ENCODE measurements around the gene CASKIN2. TPM values are rescaled to one million over a fixed set of nuclear protein-coding genes. Genes with fewer than 3 reads are reported as not detected.

The CASKIN2 gene
- total RNA-seq, 1 experiment from 2014 or later, result 19.2 TPM

DNA sequence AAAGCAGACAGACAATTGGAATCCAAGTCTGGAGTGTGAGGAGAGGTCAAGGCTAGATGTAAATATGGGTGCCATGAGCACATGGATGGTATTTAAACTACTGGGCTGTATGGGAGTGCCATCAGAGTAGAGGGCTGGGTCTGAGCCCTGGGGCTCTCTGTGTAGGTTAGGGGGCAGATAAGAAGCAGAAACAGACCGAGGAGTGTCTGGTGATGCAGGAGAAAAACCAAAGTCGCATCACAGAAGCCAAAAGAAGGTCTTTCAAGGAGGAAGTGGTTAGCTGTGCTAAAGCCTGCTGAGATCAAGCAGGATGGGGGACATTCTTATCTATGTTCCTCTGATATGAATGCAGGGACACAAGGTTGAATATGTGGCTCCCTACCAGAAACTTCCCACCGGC, 2.9 kb upstream of the CASKIN2 start:
- Mint-ChIP-seq H3K36me3 (ENCODE audit: insufficient read depth, unreplicated experiment) (peaks cover 59% of the 10 kb centered on the region), H3K9me3 (ENCODE audit: unreplicated experiment) (no peaks in the 10 kb centered on the region), H3K27ac (ENCODE audit: low read depth, unreplicated experiment) (no peak overlapping the region), H3K4me3 (ENCODE audit: unreplicated experiment) (peak overlapping the region; percentile 81), H3K27me3 (ENCODE audit: insufficient read depth, unreplicated experiment) (no peaks in the 10 kb centered on the region), H3K4me1 (ENCODE audit: insufficient read depth, unreplicated experiment) (peaks cover 11% of the 10 kb centered on the region)
- no TSS peak for BruUV-seq (replicated peaks)
- TF ChIP-seq, protein P1, sequence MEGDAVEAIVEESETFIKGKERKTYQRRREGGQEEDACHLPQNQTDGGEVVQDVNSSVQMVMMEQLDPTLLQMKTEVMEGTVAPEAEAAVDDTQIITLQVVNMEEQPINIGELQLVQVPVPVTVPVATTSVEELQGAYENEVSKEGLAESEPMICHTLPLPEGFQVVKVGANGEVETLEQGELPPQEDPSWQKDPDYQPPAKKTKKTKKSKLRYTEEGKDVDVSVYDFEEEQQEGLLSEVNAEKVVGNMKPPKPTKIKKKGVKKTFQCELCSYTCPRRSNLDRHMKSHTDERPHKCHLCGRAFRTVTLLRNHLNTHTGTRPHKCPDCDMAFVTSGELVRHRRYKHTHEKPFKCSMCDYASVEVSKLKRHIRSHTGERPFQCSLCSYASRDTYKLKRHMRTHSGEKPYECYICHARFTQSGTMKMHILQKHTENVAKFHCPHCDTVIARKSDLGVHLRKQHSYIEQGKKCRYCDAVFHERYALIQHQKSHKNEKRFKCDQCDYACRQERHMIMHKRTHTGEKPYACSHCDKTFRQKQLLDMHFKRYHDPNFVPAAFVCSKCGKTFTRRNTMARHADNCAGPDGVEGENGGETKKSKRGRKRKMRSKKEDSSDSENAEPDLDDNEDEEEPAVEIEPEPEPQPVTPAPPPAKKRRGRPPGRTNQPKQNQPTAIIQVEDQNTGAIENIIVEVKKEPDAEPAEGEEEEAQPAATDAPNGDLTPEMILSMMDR (IDR thresholded peaks at IDR 0.05; ENCODE audit: unreplicated experiment), result no peak
- no peak for DNase-seq (ENCODE audit: unreplicated experiment)
- intact Hi-C loops (cut with micrococcal nuclease), result no loop called here
- CTCF ChIA-PET, result interaction anchor here (0.6 to 1.3 kb wide), 5 partner anchors 12 to 115 kb away, joined by 3 to 7 read pairs (median 3); partner anchors contain the start of gene SMIM5
- POLR2A ChIA-PET, result interaction anchor here (1.1 kb wide), 1 partner anchor 81 kb away, joined by 5 read pairs; no protein-coding TSS in a partner anchor

DNA sequence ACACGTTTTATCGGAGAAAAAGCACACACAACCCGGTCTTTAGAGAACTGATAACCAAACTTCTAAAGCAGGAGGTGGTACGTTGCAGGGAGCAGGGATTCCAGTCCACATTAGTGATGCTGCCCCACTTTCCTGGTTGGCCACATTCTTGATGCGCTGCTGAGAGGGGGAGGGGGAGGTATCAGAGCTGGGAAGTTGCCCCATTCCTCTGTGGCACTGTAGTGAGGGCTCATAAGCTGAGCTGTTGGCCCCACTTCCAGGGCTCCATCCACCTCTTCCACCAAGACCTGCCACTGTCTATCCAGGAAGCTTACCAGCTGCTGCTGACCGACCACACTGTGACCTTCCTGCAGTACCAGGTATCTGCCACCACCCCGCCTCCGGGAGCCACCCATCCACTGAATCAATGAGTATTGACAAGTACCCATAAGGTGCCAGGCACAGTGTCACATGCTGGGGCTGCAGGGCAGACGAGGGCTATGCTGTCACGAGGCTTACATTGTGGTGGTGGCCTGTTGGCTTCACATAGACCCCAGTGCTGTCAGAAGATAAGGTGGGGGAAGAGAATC, 2.0 kb upstream of the CASKIN2 start:
- H3K9me3 Mint-ChIP-seq (ENCODE audit: unreplicated experiment), result no peaks in the 10 kb centered on the region
- intact Hi-C loops (cut with micrococcal nuclease), result loop anchor here (2.0 kb wide), 2 partner anchors 71 to 243 kb away; no protein-coding TSS in a partner anchor
- TF ChIP-seq, protein P1 (IDR thresholded peaks at IDR 0.05; ENCODE audit: unreplicated experiment), result no peak
- H3K27ac Mint-ChIP-seq (ENCODE audit: low read depth, unreplicated experiment), result no peak overlapping the region
- peaks cover 11% of the 10 kb centered on the region for H3K4me1 Mint-ChIP-seq (ENCODE audit: insufficient read depth, unreplicated experiment)
- no peaks in the 10 kb centered on the region for H3K27me3 Mint-ChIP-seq (ENCODE audit: insufficient read depth, unreplicated experiment)
- no TSS peak for BruUV-seq (replicated peaks)
- DNase-seq (ENCODE audit: unreplicated experiment), result no peak
- POLR2A ChIA-PET, result interaction anchor here (0.6 to 2.5 kb wide), 5 partner anchors 9 to 379 kb away, joined by 3 to 54 read pairs (median 9); partner anchors contain the start of genes GGA3, LLGL2, MRPS7 and TMEM94
- peaks cover 54% of the 10 kb centered on the region for H3K36me3 Mint-ChIP-seq (ENCODE audit: insufficient read depth, unreplicated experiment)
- H3K4me3 Mint-ChIP-seq (ENCODE audit: unreplicated experiment), result peak overlapping the region; percentile 81
- CTCF ChIA-PET, result interaction anchor here (0.5 to 1.6 kb wide), 9 partner anchors 7 to 356 kb away, joined by 3 to 12 read pairs (median 4); partner anchors contain the start of gene LLGL2

DNA sequence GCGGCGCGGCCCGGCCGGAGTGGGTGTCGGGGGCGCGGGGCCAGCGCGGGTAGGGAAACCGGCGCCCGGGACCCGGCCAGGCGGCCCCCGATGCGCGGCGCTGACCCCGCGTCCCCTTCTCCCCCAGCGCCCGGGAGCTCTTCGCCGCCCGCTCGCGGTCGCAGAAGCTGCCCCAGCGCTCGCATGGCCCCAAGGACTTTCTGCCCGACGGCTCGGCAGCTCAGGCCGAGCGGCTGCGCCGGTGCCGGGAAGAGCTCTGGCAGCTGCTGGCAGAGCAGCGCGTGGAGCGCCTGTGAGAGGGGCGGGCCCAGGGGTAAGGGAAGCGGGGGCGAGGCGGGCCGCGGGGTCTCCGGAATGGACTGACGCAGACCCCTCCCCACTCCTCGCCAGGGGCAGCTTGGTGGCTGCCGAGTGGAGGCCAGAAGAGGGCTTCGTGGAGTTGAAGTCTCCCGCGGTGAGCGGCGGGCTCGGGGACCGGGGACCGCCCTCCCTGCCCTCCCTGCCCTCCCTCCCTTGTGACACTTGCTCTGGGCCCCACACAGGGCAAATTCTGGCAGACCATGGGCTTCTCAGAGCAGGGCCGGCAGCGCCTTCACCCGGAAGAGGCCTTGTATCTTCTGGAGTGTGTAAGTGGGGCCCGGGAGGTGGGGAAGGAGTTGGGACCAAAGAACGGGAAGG, 1.4 kb upstream of the CASKIN2 start:
- POLR2A ChIA-PET, result interaction anchor here (0.6 to 2.5 kb wide), 18 partner anchors 10 to 380 kb away, joined by 3 to 54 read pairs (median 4); partner anchors contain the start of genes GGA3, GRB2, LLGL2 and MRPS7

More for the DNA sequence above, 1.4 kb upstream of the CASKIN2 start:
- CTCF ChIA-PET, result interaction anchor here (0.6 to 1.6 kb wide), 16 partner anchors 8 to 248 kb away, joined by 3 to 12 read pairs (median 3); partner anchors contain the start of genes LLGL2, SLC25A19 and SMIM5
- H3K36me3 Mint-ChIP-seq (ENCODE audit: insufficient read depth, unreplicated experiment), result peaks cover 49% of the 10 kb centered on the region
- DNase-seq (ENCODE audit: unreplicated experiment), result no peak
- intact Hi-C loops (cut with micrococcal nuclease), result loop anchor here (2.0 kb wide), 2 partner anchors 72 to 242 kb away; no protein-coding TSS in a partner anchor
- peak overlapping the region; percentile 81 for H3K4me3 Mint-ChIP-seq (ENCODE audit: unreplicated experiment)
- no peak overlapping the region for H3K27ac Mint-ChIP-seq (ENCODE audit: low read depth, unreplicated experiment)
- H3K9me3 Mint-ChIP-seq (ENCODE audit: unreplicated experiment), result no peaks in the 10 kb centered on the region
- H3K4me1 Mint-ChIP-seq (ENCODE audit: insufficient read depth, unreplicated experiment), result peaks cover 11% of the 10 kb centered on the region
- no TSS peak for BruUV-seq (replicated peaks)
- TF ChIP-seq, protein P1 (IDR thresholded peaks at IDR 0.05; ENCODE audit: unreplicated experiment), result no peak
- no peaks in the 10 kb centered on the region for H3K27me3 Mint-ChIP-seq (ENCODE audit: insufficient read depth, unreplicated experiment)
